Lower leg skin (tissue), 4 donors: ENCODE results near the gene KMT2E. TPM values are rescaled to one million over a fixed set of nuclear protein-coding genes. Genes with fewer than 3 reads are reported as not detected.

Experiments used
- DNase-seq, 2 donors: peaks; one replicate each; pipeline ENCODE4 v3.0.0-alpha.2; 2019; ENCODE audit warnings: low spot score in 2 of 2
- H3K4me3 ChIP-seq: fragments of 200-600 bp; sonication (generic); 2 replicates; pipeline ENCODE4 v1.5.1; 2017; ENCODE audit warnings: mild to moderate bottlenecking, low read depth; ENCODE audit not compliant: poor library complexity, severe bottlenecking
- CTCF ChIP-seq, 3 donors: fragments of 450-650 bp; IDR thresholded peaks; one replicate each; pipeline ENCODE4 v1.5.1; 2016; ENCODE audit warnings: antibody characterized with exemption in 3 of 3, mild to moderate bottlenecking in 3 of 3, moderate library complexity in 2 of 3
- POLR2A ChIP-seq, 2 donors: fragments of 450-650 bp; IDR thresholded peaks; one replicate each; pipeline ENCODE4 v1.6.1; 2016 to 2017; ENCODE audit warnings: antibody characterized with exemption in 2 of 2, mild to moderate bottlenecking in 1 of 2, moderate library complexity in 1 of 2
- WGBS, 2 donors: methylation state at CpG; one replicate each; pipeline ENCODE4 v1.1.5; 2018; 5-methylcytosine and 5-hydroxymethylcytosine counted together
- intact Hi-C: fragments of 100-400 bp; cut with DNase I; formaldehyde crosslinking; loops from one replicate; pipeline ENCODE4 v1.15.0; 2023; ENCODE audit warnings: low total_unique reads
- total RNA-seq, 4 donors: library from RNA; depleted of rRNA; stranded (reverse); fragments of >200 nt; gene quantifications; one replicate each; pipeline ENCODE4 v1.1.0, GENCODE V29; 2016

Gene KMT2E
- total RNA-seq, 4 donors from 2014 or later: 86.4 to 130 (median 114) TPM

DNA sequence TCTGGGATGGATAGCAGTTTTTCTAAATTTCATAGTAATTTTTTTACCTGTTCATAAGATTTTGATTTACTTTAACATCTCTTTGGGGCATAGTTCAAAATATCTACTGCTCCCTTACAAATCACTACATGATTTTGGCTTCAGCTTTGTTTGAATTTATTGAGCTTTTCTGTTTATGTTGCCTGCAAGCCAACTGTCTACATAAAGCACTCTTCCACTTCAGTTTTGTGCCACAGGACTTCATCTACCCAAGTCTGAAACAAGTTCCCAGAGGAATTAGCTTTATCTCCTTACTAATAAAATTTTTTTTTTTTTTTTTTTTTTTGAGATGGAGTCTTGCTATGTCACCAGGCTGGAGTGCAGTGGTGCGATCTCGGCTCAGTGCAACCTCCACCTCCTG lies 45.4 kb upstream of the KMT2E start:
- no peak for TF ChIP-seq POLR2A (IDR thresholded peaks at IDR 0.05)
- no peak for TF ChIP-seq CTCF (IDR thresholded peaks at IDR 0.05)
- intact Hi-C loops: no loop called here
- DNase-seq: no peak
- H3K4me3 ChIP-seq: no peak overlapping the region
- 89 to 97% methylated on average over 2 of the region's 2 CpGs for WGBS, 2 donors

DNA sequence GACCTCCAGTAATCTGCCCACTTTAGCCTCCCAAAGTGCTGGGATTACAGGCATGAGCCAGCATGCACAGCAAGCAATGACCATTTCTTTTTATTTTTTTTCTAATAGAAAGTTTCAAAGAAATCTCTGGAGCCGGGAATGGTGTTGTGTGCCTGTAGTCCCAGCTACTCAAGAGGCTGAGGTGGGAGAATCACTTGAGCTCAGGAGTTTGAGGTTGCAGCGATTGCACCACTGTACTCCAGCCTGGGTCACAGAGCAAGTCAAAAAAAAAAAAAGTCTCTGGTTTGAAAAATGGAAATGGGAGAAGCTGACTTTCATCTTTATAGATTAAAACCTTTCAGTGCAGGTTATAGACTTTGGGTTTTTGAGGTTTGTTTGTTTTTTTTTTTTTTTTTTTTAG lies 44.8 kb upstream of the KMT2E start:
- no peak for DNase-seq
- intact Hi-C loops: no loop called here
- no peak overlapping the region for H3K4me3 ChIP-seq
- TF ChIP-seq CTCF (IDR thresholded peaks at IDR 0.05) (no peak), POLR2A (IDR thresholded peaks at IDR 0.05) (no peak)
- WGBS, 2 donors: 81 to 93% methylated on average over 2 of the region's 2 CpGs

GRCh38 chr7:104971290-104972071 lies 42.5 kb upstream of the KMT2E start:
- intact Hi-C loops: no loop called here
- TF ChIP-seq CTCF (IDR thresholded peaks at IDR 0.05) (no peak), POLR2A (IDR thresholded peaks at IDR 0.05) (no peak)
- no peak for DNase-seq
- 42 to 49% methylated on average over 3 of the region's 3 CpGs for WGBS, 2 donors
- H3K4me3 ChIP-seq: no peak overlapping the region

- TF ChIP-seq POLR2A (IDR thresholded peaks at IDR 0.05) (no peak), CTCF (IDR thresholded peaks at IDR 0.05) (no peak)
- WGBS, 2 donors: 41 to 61% methylated on average over 5 of the region's 5 CpGs
- intact Hi-C loops: no loop called here
- DNase-seq: no peak
- no peak overlapping the region for H3K4me3 ChIP-seq
Observed at GRCh38 chr7:104972500-104972899, 41.5 kb upstream of the KMT2E start.

DNA sequence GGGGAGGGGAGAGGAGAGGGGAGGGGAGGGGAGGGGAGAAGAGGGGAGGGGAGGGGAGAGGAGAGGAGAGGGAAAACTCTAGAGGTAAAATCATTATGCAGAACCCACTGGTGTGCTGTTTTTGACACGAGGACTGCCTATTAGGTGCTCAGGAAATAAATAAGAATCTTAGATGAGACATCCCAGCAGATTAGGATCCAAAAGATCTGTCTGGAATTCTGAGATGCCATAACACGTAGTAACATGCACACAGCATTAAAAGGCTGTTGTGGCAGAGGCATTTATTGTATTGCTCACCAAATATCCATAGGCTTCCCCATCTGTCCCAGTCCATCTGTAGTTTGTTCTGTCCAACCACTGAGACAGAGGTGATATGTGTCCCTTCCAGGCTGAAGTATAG lies 40.8 kb upstream of the KMT2E start:
- TF ChIP-seq CTCF (IDR thresholded peaks at IDR 0.05) (no peak), POLR2A (IDR thresholded peaks at IDR 0.05) (no peak)
- WGBS, 2 donors: 50 to 65% methylated on average over 2 of the region's 2 CpGs
- intact Hi-C loops: no loop called here
- no peak for DNase-seq
- no peak overlapping the region for H3K4me3 ChIP-seq
